HepG2 (cell line): ENCODE data around the gene ECHS1. TPM values are rescaled to one million over a fixed set of nuclear protein-coding genes. Genes with fewer than 3 reads are reported as not detected.

Experiments
- EED ChIP-seq: sonication (generic); formaldehyde crosslinking; IDR thresholded peaks from 2 replicates; pipeline ENCODE4 v1.5.0; 2020; ENCODE audit warnings: mild to moderate bottlenecking, missing genetic modification reagents
- ELK4 ChIP-seq: sonication (generic); formaldehyde crosslinking; IDR thresholded peaks from 2 replicates; pipeline ENCODE4 v1.9.0; 2021; ENCODE audit warnings: missing genetic modification reagents, borderline replicate concordance
- FOXK1 ChIP-seq: sonication (generic); formaldehyde crosslinking; IDR thresholded peaks from 2 replicates; pipeline ENCODE4 v1.4.0; 2020; ENCODE audit warnings: low read depth, missing genetic modification reagents, borderline replicate concordance
- GABPB1 ChIP-seq: IDR thresholded peaks from 2 replicates; pipeline ENCODE4 v1.6.1; 2016; ENCODE audit warnings: mild to moderate bottlenecking, missing genetic modification reagents, moderate library complexity, missing compliant biosample characterization
- GPBP1L1 ChIP-seq: sonication (generic); formaldehyde crosslinking; IDR thresholded peaks from 2 replicates; pipeline ENCODE4 v1.5.0; 2020; ENCODE audit warnings: mild to moderate bottlenecking, missing genetic modification reagents
- GZF1 ChIP-seq: sonication (generic); formaldehyde crosslinking; IDR thresholded peaks from 2 replicates; pipeline ENCODE4 v1.5.1; 2020; ENCODE audit warnings: mild to moderate bottlenecking, missing genetic modification reagents
- MXD3 ChIP-seq: IDR thresholded peaks from 2 replicates; pipeline ENCODE4 v1.6.1; 2016; ENCODE audit warnings: mild to moderate bottlenecking, missing biosample characterization, missing genetic modification reagents
- POGZ ChIP-seq: sonication (generic); formaldehyde crosslinking; IDR thresholded peaks from 2 replicates; pipeline ENCODE4 v1.4.0; 2020; ENCODE audit warnings: mild to moderate bottlenecking, missing genetic modification reagents
- SIX1 ChIP-seq: sonication (generic); formaldehyde crosslinking; IDR thresholded peaks from 2 replicates; pipeline ENCODE4 v1.4.0; 2020; ENCODE audit warnings: missing genetic modification reagents, borderline replicate concordance
- SP4 ChIP-seq: sonication (generic); formaldehyde crosslinking; IDR thresholded peaks from 2 replicates; pipeline ENCODE4 v1.8.1; 2023; ENCODE audit warnings: mild to moderate bottlenecking, missing genetic modification reagents
- ZFAT ChIP-seq: sonication (generic); formaldehyde crosslinking; conservative IDR thresholded peaks from 2 replicates; pipeline ENCODE4 v1.8.1; 2023; ENCODE audit warnings: missing genetic modification reagents, inconsistent platforms
- ZNF260 ChIP-seq: sonication (generic); formaldehyde crosslinking; IDR thresholded peaks from 2 replicates; pipeline ENCODE4 v1.4.0; 2020; ENCODE audit warnings: missing genetic modification reagents, low read depth, mild to moderate bottlenecking, borderline replicate concordance
- ZNF3 ChIP-seq: IDR thresholded peaks from 2 replicates; pipeline ENCODE4 v1.7.0; 2017; ENCODE audit warnings: inconsistent platforms
- ZNF33B ChIP-seq: sonication (generic); formaldehyde crosslinking; IDR thresholded peaks from 2 replicates; pipeline ENCODE4 v1.5.1; 2020; ENCODE audit warnings: mild to moderate bottlenecking, missing genetic modification reagents
- ZNF468 ChIP-seq: sonication (generic); formaldehyde crosslinking; IDR thresholded peaks from 2 replicates; pipeline ENCODE4 v1.8.0; 2022; ENCODE audit warnings: mild to moderate bottlenecking, moderate library complexity, missing genetic modification reagents
- ZNF652 ChIP-seq: IDR thresholded peaks from 2 replicates; pipeline ENCODE4 v1.6.1; 2016; ENCODE audit warnings: low read depth, borderline replicate concordance
- polyA plus RNA-seq, 8 experiments: library from polyadenylated mRNA; depleted of rRNA in 3 of 8; stranded (reverse) in 7 of 8; unstranded in 1 of 8; fragments of >200 nt; fragmentation: Illumina TruSeq in 4 of 8; extraction: Trizol in 4 of 8; gene quantifications; 2 replicates each; pipeline versions ENCODE4 v1.2.1 to v1.2.3, GENCODE V29; 2011 to 2016; ENCODE audit warnings: low read depth in 4 of 8, missing spikeins in 1 of 8, mixed read lengths in 1 of 8; ENCODE audit not compliant: insufficient read depth in 1 of 8
- total RNA-seq, 5 experiments: library from RNA; depleted of rRNA; stranded (reverse); fragments of >200 nt; fragmentation: Illumina TruSeq; extraction: Trizol; gene quantifications; 2 replicates each; pipeline ENCODE4 v1.2.3, GENCODE V29; 2016; ENCODE audit warnings: low read depth in 1 of 5
- TF ChIP-seq, protein P1 (sequence below): sonication (generic); formaldehyde crosslinking; IDR thresholded peaks from 2 replicates; pipeline ENCODE4 v1.4.0; 2020; ENCODE audit warnings: missing genetic modification reagents
- TF ChIP-seq, protein P2 (sequence below): sonication (generic); formaldehyde crosslinking; IDR thresholded peaks from 2 replicates; pipeline ENCODE4 v1.4.0; 2020; ENCODE audit warnings: missing genetic modification reagents, borderline replicate concordance
- TF ChIP-seq, protein P3 (sequence below): sonication (generic); formaldehyde crosslinking; IDR thresholded peaks from 2 replicates; pipeline ENCODE4 v1.4.0; 2020; ENCODE audit warnings: missing genetic modification reagents, mild to moderate bottlenecking, borderline replicate concordance

The ECHS1 gene
- total and polyA plus RNA-seq, 2 of the 13 experiments (the other 11 are each of a cell fraction or from before 2014, with no cell fraction given) = 32.7 to 195 TPM

DNA sequence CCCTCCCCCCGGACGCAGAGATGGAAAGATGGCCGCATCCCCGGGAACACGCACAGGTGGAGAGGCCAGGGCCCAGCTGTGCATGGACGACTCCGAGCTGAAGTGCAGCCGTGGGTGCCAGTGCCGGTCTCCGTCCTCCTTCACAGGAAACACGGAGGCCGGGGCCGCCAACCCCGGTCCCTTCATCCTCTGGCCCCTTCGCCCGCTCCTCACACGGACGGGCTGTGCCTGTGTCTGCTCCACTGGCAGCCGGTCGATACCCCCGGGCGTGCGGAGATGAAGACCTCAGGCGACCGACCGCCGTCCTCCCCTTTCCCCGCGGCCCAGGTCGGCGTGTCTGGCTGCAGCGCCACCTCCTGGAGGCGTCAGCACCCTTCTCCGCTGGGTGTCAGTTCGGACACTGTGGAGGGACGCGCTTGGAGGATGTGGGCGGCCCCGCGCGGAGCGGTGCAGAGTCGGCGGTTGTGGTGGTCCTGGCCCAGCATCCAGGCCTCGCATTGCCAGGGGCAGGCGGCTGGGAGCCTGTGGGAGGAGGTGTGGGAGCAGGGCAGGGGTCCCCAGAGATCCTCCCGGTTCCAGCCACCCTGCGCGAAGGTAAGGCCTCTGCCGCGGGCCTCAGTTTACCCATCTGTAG is 54.5 kb downstream of the ECHS1 start (continued):
- no peak for TF ChIP-seq ZNF468 (CRISPR knock-in tag)
- no peak for TF ChIP-seq ZNF652 (CRISPR knock-in tag)
- TF ChIP-seq GPBP1L1 (CRISPR knock-in tag) = no peak
- TF ChIP-seq, protein P1, sequence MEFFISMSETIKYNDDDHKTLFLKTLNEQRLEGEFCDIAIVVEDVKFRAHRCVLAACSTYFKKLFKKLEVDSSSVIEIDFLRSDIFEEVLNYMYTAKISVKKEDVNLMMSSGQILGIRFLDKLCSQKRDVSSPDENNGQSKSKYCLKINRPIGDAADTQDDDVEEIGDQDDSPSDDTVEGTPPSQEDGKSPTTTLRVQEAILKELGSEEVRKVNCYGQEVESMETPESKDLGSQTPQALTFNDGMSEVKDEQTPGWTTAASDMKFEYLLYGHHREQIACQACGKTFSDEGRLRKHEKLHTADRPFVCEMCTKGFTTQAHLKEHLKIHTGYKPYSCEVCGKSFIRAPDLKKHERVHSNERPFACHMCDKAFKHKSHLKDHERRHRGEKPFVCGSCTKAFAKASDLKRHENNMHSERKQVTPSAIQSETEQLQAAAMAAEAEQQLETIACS (CRISPR knock-in tag) = 0 out of 2 replicates have a peak, but pooled peaks have one; percentile 17
- peak; percentile 80 for TF ChIP-seq GABPB1 (CRISPR knock-in tag)
- TF ChIP-seq, protein P2, sequence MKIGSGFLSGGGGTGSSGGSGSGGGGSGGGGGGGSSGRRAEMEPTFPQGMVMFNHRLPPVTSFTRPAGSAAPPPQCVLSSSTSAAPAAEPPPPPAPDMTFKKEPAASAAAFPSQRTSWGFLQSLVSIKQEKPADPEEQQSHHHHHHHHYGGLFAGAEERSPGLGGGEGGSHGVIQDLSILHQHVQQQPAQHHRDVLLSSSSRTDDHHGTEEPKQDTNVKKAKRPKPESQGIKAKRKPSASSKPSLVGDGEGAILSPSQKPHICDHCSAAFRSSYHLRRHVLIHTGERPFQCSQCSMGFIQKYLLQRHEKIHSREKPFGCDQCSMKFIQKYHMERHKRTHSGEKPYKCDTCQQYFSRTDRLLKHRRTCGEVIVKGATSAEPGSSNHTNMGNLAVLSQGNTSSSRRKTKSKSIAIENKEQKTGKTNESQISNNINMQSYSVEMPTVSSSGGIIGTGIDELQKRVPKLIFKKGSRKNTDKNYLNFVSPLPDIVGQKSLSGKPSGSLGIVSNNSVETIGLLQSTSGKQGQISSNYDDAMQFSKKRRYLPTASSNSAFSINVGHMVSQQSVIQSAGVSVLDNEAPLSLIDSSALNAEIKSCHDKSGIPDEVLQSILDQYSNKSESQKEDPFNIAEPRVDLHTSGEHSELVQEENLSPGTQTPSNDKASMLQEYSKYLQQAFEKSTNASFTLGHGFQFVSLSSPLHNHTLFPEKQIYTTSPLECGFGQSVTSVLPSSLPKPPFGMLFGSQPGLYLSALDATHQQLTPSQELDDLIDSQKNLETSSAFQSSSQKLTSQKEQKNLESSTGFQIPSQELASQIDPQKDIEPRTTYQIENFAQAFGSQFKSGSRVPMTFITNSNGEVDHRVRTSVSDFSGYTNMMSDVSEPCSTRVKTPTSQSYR (CRISPR knock-in tag) = no peak
- no peak for TF ChIP-seq ELK4 (CRISPR knock-in tag)
- TF ChIP-seq SP4 (CRISPR knock-in tag) = no peak; the same call in 1 of the 2 replicates
- TF ChIP-seq ZFAT (CRISPR knock-in tag) = no peak
- TF ChIP-seq POGZ (CRISPR knock-in tag) = peak; percentile 42; the same call in 1 of the 2 replicates
- TF ChIP-seq EED (CRISPR knock-in tag) = no peak
- 0 out of 2 replicates have a peak, but pooled peaks have one; percentile 32 for TF ChIP-seq MXD3 (CRISPR knock-in tag)
- TF ChIP-seq FOXK1 (CRISPR knock-in tag) = peak; percentile 43; the same call in 1 of the 2 replicates
- no peak for TF ChIP-seq ZNF260
- TF ChIP-seq ZNF3 (CRISPR knock-in tag) = no peak
- no peak for TF ChIP-seq SIX1 (CRISPR knock-in tag)
- no peak for TF ChIP-seq GZF1
- TF ChIP-seq, protein P3, sequence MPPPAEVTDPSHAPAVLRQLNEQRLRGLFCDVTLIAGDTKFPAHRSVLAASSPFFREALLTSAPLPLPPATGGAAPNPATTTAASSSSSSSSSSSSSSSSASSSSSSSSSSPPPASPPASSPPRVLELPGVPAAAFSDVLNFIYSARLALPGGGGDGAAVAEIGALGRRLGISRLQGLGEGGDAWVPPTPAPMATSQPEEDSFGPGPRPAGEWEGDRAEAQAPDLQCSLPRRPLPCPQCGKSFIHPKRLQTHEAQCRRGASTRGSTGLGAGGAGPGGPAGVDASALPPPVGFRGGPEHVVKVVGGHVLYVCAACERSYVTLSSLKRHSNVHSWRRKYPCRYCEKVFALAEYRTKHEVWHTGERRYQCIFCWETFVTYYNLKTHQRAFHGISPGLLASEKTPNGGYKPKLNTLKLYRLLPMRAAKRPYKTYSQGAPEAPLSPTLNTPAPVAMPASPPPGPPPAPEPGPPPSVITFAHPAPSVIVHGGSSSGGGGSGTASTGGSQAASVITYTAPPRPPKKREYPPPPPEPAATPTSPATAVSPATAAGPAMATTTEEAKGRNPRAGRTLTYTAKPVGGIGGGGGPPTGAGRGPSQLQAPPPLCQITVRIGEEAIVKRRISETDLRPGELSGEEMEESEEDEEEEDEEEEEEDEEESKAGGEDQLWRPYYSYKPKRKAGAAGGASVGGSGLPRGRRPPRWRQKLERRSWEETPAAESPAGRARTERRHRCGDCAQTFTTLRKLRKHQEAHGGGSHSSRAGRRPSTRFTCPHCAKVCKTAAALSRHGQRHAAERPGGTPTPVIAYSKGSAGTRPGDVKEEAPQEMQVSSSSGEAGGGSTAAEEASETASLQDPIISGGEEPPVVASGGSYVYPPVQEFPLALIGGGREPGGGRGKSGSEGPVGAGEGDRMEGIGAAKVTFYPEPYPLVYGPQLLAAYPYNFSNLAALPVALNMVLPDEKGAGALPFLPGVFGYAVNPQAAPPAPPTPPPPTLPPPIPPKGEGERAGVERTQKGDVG (CRISPR knock-in tag) = no peak
- TF ChIP-seq ZNF33B = no peak
